Ishikawa (cell line): ENCODE data around the gene SLIT3.

Experiments
- CEBPB ChIP-seq: IDR thresholded peaks from 2 replicates; pipeline ENCODE4 v1.6.1; 2012
- CREB1 ChIP-seq: IDR thresholded peaks from 2 replicates; pipeline ENCODE4 v1.6.1; 2012; ENCODE audit warnings: low read depth
- EGR1 ChIP-seq: IDR thresholded peaks from 2 replicates; pipeline ENCODE4 v1.6.1; 2012
- EP300 ChIP-seq: IDR thresholded peaks from 2 replicates; pipeline ENCODE4 v1.6.1; 2012; ENCODE audit warnings: borderline replicate concordance
- FOXM1 ChIP-seq: IDR thresholded peaks from 2 replicates; pipeline ENCODE4 v1.6.1; 2012; ENCODE audit warnings: low read depth, borderline replicate concordance
- MAX ChIP-seq: IDR thresholded peaks from 2 replicates; pipeline ENCODE4 v1.6.1; 2012
- NFIC ChIP-seq: IDR thresholded peaks from 2 replicates; pipeline ENCODE4 v1.6.1; 2012
- RAD21 ChIP-seq: IDR thresholded peaks from 2 replicates; pipeline ENCODE4 v1.6.1; 2012; ENCODE audit warnings: low read depth
- REST ChIP-seq: IDR thresholded peaks from 2 replicates; pipeline ENCODE4 v1.6.1; 2012; ENCODE audit warnings: low read depth, mild to moderate bottlenecking
- TAF1 ChIP-seq: IDR thresholded peaks from 2 replicates; pipeline ENCODE4 v1.6.1; 2012; ENCODE audit warnings: low read depth, mild to moderate bottlenecking
- TCF12 ChIP-seq: IDR thresholded peaks from 2 replicates; pipeline ENCODE4 v1.6.1; 2012; ENCODE audit warnings: low read depth
- TEAD4 ChIP-seq: IDR thresholded peaks from 2 replicates; pipeline ENCODE4 v1.6.1; 2012
- USF1 ChIP-seq: IDR thresholded peaks from 2 replicates; pipeline ENCODE4 v1.6.1; 2012
- YY1 ChIP-seq: IDR thresholded peaks from 2 replicates; pipeline ENCODE4 v1.6.1; 2012; ENCODE audit warnings: low read depth
- ZBTB7A ChIP-seq: IDR thresholded peaks from 2 replicates; pipeline ENCODE4 v1.6.1; 2012; ENCODE audit warnings: low read depth

SLIT3 gene

GRCh38 chr5:168837852-168838251, 463.1 kb downstream of the SLIT3 start:
- no peak for TF ChIP-seq TAF1
- no peak for TF ChIP-seq NFIC
- TF ChIP-seq REST = no peak
- TF ChIP-seq USF1 = no peak
- no peak for TF ChIP-seq YY1
- TF ChIP-seq TCF12 = no peak
- no peak for TF ChIP-seq CREB1

GRCh38 chr5:168836603-168837231, 464.2 kb downstream of the SLIT3 start:
- TF ChIP-seq MAX (no peak), REST (no peak), EGR1 (no peak), YY1 (no peak), FOXM1 (no peak), TAF1 (no peak), TCF12 (no peak), USF1 (no peak), ZBTB7A (no peak), NFIC (no peak), CREB1 (no peak), TEAD4 (no peak), EP300 (no peak), RAD21 (no peak), CEBPB (no peak)

- TF ChIP-seq USF1 (no peak), CEBPB (no peak), NFIC (no peak), CREB1 (no peak), RAD21 (no peak), EP300 (no peak), FOXM1 (no peak), TCF12 (no peak), MAX (no peak), REST (no peak), TAF1 (no peak), ZBTB7A (no peak), YY1 (no peak), TEAD4 (no peak), EGR1 (no peak)
Observed at GRCh38 chr5:168833936-168834335, 467.0 kb downstream of the SLIT3 start.

GRCh38 chr5:168833383-168833782, 467.6 kb downstream of the SLIT3 start:
- no peak for TF ChIP-seq NFIC
- TF ChIP-seq TAF1 = no peak
- no peak for TF ChIP-seq CEBPB
- no peak for TF ChIP-seq REST
- no peak for TF ChIP-seq MAX
- no peak for TF ChIP-seq TCF12
- TF ChIP-seq TEAD4 = no peak
- TF ChIP-seq EP300 = no peak
- no peak for TF ChIP-seq RAD21
- no peak for TF ChIP-seq USF1
